Measurements from ENCODE around the gene ITGB6. TPM values are rescaled to one million over a fixed set of nuclear protein-coding genes. Genes with fewer than 3 reads are reported as not detected.

The ITGB6 gene
- total and polyA plus RNA-seq, 8 donors, result 1.3 to 32.4 (median 3.0) TPM

DNA sequence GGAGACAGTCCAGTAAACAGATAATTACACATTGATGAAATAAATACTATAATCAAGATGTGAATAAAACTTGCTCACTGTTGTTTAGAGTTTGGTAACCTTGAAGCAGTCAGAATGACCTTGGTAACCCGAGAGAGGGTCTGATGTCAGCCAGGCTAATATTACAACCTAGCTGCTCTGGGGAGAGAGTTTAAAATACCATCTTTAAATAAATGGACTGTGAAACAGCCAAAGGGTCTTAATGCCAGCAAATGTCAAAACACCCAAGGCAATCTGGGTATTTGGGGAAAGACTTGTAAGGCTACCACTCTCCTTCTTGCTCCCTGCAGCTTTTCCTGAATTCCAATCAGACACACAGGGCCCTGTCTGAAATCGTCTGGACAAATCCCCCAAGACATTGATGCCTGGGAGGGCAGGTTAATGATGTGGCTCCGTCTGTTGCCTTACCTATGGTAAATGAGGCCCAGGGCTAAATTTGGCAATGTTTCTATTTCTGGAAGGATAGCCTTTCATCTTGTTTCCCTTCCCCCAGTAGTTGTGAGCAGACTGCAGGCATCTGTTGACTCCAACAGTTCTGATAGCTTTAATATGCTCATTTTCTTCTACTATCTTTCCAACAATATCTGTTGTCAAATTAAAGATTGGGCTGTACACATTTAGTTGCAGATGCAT is 43.0 kb upstream of the ITGB6 start:
- WGBS, 2 donors, result 40 to 41% methylated on average over 3 of the region's 3 CpGs
- ATAC-seq (peak in 2 of 4 donors; percentile 36 to 65), DNase-seq (no peak), FAIRE-seq (no peak)
- Histone ChIP-seq H3K4me1 (peaks cover 8 to 20% (median 9%) of the 10 kb centered on the region in 3 donors), H3K4me3 (no peak overlapping the region), H3K36me3 (no peaks in the 10 kb centered on the region), H3K27ac (peak overlapping the region in 2 of 4 donors; percentile 72 to 78), H3K9me3 (no peaks in the 10 kb centered on the region), H3K27me3 (no peaks in the 10 kb centered on the region)
- TF ChIP-seq, protein P1, sequence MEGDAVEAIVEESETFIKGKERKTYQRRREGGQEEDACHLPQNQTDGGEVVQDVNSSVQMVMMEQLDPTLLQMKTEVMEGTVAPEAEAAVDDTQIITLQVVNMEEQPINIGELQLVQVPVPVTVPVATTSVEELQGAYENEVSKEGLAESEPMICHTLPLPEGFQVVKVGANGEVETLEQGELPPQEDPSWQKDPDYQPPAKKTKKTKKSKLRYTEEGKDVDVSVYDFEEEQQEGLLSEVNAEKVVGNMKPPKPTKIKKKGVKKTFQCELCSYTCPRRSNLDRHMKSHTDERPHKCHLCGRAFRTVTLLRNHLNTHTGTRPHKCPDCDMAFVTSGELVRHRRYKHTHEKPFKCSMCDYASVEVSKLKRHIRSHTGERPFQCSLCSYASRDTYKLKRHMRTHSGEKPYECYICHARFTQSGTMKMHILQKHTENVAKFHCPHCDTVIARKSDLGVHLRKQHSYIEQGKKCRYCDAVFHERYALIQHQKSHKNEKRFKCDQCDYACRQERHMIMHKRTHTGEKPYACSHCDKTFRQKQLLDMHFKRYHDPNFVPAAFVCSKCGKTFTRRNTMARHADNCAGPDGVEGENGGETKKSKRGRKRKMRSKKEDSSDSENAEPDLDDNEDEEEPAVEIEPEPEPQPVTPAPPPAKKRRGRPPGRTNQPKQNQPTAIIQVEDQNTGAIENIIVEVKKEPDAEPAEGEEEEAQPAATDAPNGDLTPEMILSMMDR (IDR thresholded peaks at IDR 0.05), result no peak
- intact Hi-C loops (cut with DNase I), result no loop called here

DNA sequence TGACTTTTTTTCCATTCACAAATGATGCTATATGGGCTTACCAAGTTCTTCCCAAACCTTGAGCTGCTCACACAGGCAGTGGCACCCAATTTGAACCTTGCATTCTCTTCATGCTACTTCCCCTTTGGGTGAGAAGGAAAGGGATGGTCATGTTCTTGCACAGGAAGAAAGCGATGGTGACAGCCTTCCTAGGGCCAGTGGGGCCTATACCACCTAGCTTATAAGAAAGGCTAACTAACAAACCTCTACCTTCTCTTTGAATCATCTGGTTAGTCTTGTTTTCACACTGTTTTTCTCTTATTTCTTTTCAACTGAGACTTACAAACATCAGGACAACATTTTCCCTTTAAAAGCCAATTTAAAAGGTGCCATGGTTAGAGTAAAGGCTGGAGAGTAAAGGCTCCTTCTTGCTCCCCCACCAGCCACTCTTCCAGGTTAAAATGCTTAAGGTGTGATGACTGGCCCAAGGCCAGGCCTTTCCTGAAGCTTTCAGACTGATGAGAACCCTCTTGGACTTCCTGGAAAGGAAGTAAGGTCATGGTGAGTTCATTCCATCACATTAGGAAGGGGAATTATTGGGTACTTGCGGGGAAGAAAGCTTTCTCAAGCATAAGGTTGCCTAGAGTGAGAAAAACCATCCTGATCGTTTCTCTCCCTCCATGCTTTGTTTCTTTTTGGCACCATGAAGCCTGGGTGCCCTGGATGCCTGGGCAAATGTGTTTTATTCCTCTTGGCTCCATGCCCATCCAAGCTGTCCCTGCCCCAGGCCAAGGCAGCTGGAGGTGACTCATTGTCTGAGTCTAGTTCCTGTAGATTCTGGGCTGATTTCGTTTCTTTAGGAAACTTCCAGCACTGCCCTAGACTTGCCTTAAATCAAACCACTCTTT is 41.4 kb upstream of the ITGB6 start:
- ATAC-seq (peak; percentile 88 to 92 (median 90)), DNase-seq (peak in 4 of 6 donors; percentile 53 to 78 (median 66)), FAIRE-seq (no peak)
- WGBS, 2 donors, result 64 to 65% methylated on average over 4 of the region's 4 CpGs
- Histone ChIP-seq H3K4me3 (no peak overlapping the region), H3K9me3 (no peaks in the 10 kb centered on the region), H3K4me1 (peaks cover 8 to 20% (median 9%) of the 10 kb centered on the region in 3 donors), H3K36me3 (no peaks in the 10 kb centered on the region), H3K27ac (peak overlapping the region in 2 of 4 donors; percentile 72 to 78), H3K27me3 (no peaks in the 10 kb centered on the region)
- TF ChIP-seq, protein P1 (IDR thresholded peaks at IDR 0.05), result no peak
- intact Hi-C loops (cut with DNase I), result no loop called here

DNA sequence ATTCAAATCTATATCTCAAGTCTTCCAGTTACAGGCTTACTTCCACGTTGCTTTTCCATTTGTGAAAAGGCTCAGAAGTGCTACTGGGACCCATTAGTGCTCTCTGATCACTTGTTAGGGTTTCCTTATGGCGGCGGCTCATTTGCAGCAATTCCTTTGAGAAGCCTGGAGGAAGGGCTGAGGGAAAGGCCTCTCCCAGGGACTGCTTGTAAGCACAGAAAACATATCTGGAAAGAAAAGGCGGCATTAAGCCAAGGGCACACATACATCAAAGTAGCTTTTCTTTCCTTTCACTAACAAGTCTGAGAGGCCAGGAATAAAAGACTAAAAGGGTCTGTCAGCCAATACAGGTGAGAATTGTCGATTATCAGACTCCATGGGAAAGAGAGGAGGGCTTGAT is 39.4 kb upstream of the ITGB6 start:
- no peak for DNase-seq
- TF ChIP-seq, protein P1 (IDR thresholded peaks at IDR 0.05), result no peak
- no peaks in the 10 kb centered on the region for H3K27me3 ChIP-seq
- no peaks in the 10 kb centered on the region for H3K36me3 ChIP-seq
- intact Hi-C loops (cut with DNase I), result no loop called here
- H3K27ac ChIP-seq, result no peak overlapping the region
- no peak for ATAC-seq
- H3K4me3 ChIP-seq, result no peak overlapping the region
- no peaks in the 10 kb centered on the region for H3K9me3 ChIP-seq
- 72 to 83% methylated on average over 5 of the region's 5 CpGs for WGBS, 2 donors
- H3K4me1 ChIP-seq, result peaks cover 8 to 20% (median 9%) of the 10 kb centered on the region in 3 donors
- FAIRE-seq, result no peak

DNA sequence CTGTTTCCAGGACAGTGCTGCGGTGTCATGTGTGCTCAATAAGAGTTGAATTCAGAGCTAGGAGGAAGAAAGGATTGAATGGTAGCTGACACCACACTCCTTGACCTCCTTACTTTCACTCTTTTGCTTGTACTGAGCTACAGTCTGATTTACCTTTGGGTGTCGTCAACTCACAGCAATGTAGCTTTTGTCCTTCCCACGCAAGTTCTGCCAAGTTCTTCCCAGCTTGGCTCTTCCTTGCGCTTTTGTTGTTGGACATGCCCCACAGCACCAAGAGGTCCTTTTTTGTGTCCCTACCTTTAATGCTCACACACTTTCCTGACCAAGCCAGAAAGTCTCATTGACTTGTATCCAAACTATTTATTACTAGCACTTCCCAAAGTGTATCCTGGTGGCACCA is 38.3 kb upstream of the ITGB6 start:
- WGBS, 2 donors, result 86 to 88% methylated on average over 4 of the region's 4 CpGs
- intact Hi-C loops (cut with DNase I), result no loop called here
- DNase-seq, result no peak

More for the DNA sequence above, 38.3 kb upstream of the ITGB6 start:
- TF ChIP-seq, protein P1 (IDR thresholded peaks at IDR 0.05), result no peak
- Histone ChIP-seq H3K9me3 (no peaks in the 10 kb centered on the region), H3K4me1 (peaks cover 8 to 20% (median 9%) of the 10 kb centered on the region in 3 donors), H3K4me3 (no peak overlapping the region), H3K36me3 (no peaks in the 10 kb centered on the region), H3K27me3 (no peaks in the 10 kb centered on the region), H3K27ac (no peak overlapping the region)
- no peak for FAIRE-seq
- no peak for ATAC-seq
